Adrenal gland (tissue), 12 donors: ENCODE data around the gene PRX. TPM values are rescaled to one million over a fixed set of nuclear protein-coding genes. Genes with fewer than 3 reads are reported as not detected.
"Not testable (repeated sequence)": the region's sequence is repeated elsewhere in the genome, so short reads cannot be mapped to it uniquely, and the experiment has no call there.

Experiments used
- DNase-seq, 7 donors: peaks; one replicate each; pipeline ENCODE4 v3.0.0-alpha.2; 2019 to 2020
- H3K27ac ChIP-seq, 5 donors: fragments of 200-600 bp; sonication (generic) in 4 of 5; 1 replicate in 3 of 5; 2 replicates in 2 of 5; pipeline versions ENCODE4 v1.5.1 to v1.8.0; 2016 to 2020; ENCODE audit warnings: mild to moderate bottlenecking in 1 of 5
- H3K27me3 ChIP-seq: fragments of 200-600 bp; 2 replicates; pipeline ENCODE4 v1.8.0; 2021
- H3K36me3 ChIP-seq, 2 donors: fragments of 200-600 bp; replicated peaks in 1 of 2; 1 replicate in 1 of 2; 2 replicates in 1 of 2; pipeline versions ENCODE4 v1.5.1 to v1.8.0; 2018 to 2022
- H3K4me1 ChIP-seq, 2 donors: fragments of 200-600 bp; replicated peaks in 1 of 2; 1 replicate in 1 of 2; 2 replicates in 1 of 2; pipeline versions ENCODE4 v1.5.1 to v1.8.0; 2018 to 2021
- H3K4me3 ChIP-seq, 4 donors: fragments of 200-600 bp; sonication (generic) in 3 of 4; one replicate each; pipeline ENCODE4 v1.5.1; 2016 to 2018
- H3K9me3 ChIP-seq, 3 donors: fragments of 200-600 bp; sonication (generic) in 1 of 3; replicated peaks in 1 of 3; 1 replicate in 2 of 3; 2 replicates in 1 of 3; pipeline versions ENCODE4 v1.5.1 to v1.8.0; 2016 to 2021
- POLR2A ChIP-seq, 2 donors: fragments of 450-650 bp; IDR thresholded peaks; one replicate each; pipeline ENCODE4 v1.6.1; 2017; ENCODE audit warnings: antibody characterized with exemption in 2 of 2, mild to moderate bottlenecking in 2 of 2, moderate library complexity in 1 of 2
- WGBS, 4 donors: extraction: QIAGEN DNeasy Blood & Tissue Kit in 2 of 4; methylation state at CpG; one replicate each; pipeline versions ENCODE4 v1.1.5 to v1.1.7; 2013 to 2017; 5-methylcytosine and 5-hydroxymethylcytosine counted together
- intact Hi-C, 2 donors: fragments of 100-400 bp; cut with DNase I; formaldehyde crosslinking; loops; one replicate each; pipeline versions ENCODE4 v1.14.1 to v1.15.0; 2022 to 2023
- polyA plus RNA-seq, 3 donors: library from polyadenylated mRNA; stranded (reverse); fragments of 200-250 nt in 2 of 3; fragments of 350-450 nt in 1 of 3; fragmentation: Illumina TruSeq in 1 of 3; extraction: RNeasy Lipid Tissue Mini Kit (QIAGEN cat#74804) in 1 of 3; gene quantifications; one replicate each; pipeline ENCODE4 v1.2.3, GENCODE V29; 2013 to 2014
- total RNA-seq, 9 donors: library from RNA; depleted of rRNA in 4 of 9; stranded (reverse); fragments of >200 nt in 4 of 9; fragments of 120-200 nt in 1 of 9; fragmentation: NEBNext Ultra II Directional in 1 of 9; extraction: Animal tissue kit (Norgen Biotek cat#: 25700) in 1 of 9; gene quantifications; one replicate each; pipeline versions ENCODE4 v1.1.0 to v1.2.4, GENCODE V29; 2013 to 2023
- TF ChIP-seq, protein P1 (sequence below), 6 experiments: fragments of 450-650 bp in 4 of 6; fragments of 200-600 bp in 2 of 6; sonication (generic) in 1 of 6; IDR thresholded peaks; 1 replicate in 5 of 6; 2 replicates in 1 of 6; pipeline versions ENCODE4 v1.5.1 to v1.8.0; 2016 to 2021; ENCODE audit warnings: antibody characterized with exemption in 6 of 6, mild to moderate bottlenecking in 2 of 6, moderate library complexity in 1 of 6
- donor health status: healthy with polysubstance abuse.
- donor health status: Bipolar disorder and iron deficiency.
- donor health status: DM: yes; HTN: yes; CAD: no.
- donor health status: DM: no; HTN: no; CAD: no.
- donor health status: DM: no; HTN: no; CAD: no.
- donor health status: DM: yes; HTN: yes; CAD: no.

PRX gene
- total and polyA plus RNA-seq, 12 donors = 3.2 to 12.8 (median 7.7) TPM

DNA sequence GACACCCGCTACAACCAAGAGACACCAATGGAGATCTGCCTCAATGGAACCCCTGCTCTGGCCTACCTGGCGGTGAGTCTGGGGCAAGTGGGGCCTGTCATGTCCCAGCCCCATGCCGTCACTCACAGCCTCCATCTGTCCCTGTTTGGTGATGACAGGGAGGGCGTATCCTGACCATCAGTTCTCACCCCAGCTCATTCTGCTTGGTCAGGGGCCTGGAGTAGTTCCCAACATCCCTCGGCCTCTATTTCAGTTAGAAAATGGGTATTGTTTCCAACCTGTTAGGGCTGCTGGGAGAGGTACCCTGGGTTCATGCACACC, 41.4 kb downstream of the PRX start:
- intact Hi-C loops = loop anchor here in 1 of 2 donors (10.0 kb wide), 1 partner anchor 67 kb away; no protein-coding TSS in a partner anchor
- peak in 1 of 7 donors; percentile 16 for DNase-seq
- H3K36me3 ChIP-seq = peaks cover 0 to 94% of the 10 kb centered on the region in 2 donors
- H3K27ac ChIP-seq = no peak overlapping the region
- no peak overlapping the region for H3K4me3 ChIP-seq
- H3K9me3 ChIP-seq = no peaks in the 10 kb centered on the region
- TF ChIP-seq, protein P1, sequence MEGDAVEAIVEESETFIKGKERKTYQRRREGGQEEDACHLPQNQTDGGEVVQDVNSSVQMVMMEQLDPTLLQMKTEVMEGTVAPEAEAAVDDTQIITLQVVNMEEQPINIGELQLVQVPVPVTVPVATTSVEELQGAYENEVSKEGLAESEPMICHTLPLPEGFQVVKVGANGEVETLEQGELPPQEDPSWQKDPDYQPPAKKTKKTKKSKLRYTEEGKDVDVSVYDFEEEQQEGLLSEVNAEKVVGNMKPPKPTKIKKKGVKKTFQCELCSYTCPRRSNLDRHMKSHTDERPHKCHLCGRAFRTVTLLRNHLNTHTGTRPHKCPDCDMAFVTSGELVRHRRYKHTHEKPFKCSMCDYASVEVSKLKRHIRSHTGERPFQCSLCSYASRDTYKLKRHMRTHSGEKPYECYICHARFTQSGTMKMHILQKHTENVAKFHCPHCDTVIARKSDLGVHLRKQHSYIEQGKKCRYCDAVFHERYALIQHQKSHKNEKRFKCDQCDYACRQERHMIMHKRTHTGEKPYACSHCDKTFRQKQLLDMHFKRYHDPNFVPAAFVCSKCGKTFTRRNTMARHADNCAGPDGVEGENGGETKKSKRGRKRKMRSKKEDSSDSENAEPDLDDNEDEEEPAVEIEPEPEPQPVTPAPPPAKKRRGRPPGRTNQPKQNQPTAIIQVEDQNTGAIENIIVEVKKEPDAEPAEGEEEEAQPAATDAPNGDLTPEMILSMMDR (IDR thresholded peaks at IDR 0.05) = no peak
- TF ChIP-seq POLR2A (IDR thresholded peaks at IDR 0.05) = no peak
- no peaks in the 10 kb centered on the region for H3K4me1 ChIP-seq
- WGBS, 4 donors = 80 to 99% (median 95%) methylated on average over 1 to 5 of the region's 5 CpGs; no CpG with 5 or more reads in 1 of the 4 donors
- no peaks in the 10 kb centered on the region for H3K27me3 ChIP-seq

DNA sequence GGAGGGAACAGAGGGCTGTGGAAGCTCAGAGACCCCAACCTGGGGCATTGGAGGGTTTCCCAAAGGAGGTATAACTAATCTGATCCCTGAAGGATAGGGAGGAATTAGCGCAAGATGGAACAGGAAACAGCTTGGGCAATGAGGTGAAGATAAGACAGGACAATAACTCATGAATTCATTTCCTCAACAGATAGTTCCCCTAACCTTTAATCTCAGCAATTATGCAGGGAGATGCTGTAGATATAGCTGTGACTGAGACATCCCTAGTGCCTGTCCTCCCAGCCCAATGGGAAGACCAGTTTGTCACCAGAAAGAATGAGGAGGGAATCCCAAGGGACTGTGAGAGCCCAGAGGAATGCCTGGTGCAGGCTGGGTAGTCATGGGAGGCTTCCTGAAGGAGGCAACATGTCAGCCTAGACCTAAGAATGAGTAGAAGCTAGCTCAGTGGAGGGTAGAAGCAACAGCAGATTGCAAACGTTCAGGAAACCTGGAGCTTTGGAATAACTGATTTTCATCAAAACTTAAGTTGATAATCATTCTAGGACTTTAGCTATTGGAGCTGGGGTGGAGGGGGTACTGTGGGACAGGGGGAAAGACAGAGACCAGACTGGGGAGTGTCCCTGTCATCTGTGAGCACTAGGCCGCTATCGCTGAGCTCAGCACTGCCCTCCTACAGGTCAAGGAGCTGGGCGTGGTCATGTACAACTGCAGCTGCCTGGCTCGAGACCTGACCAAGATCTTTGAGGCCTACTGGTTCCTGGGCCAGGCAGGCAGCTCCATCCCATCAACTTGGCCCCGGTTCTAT, 42.0 kb downstream of the PRX start:
- TF ChIP-seq, protein P1 (IDR thresholded peaks at IDR 0.05) = no peak
- no peak for TF ChIP-seq POLR2A (IDR thresholded peaks at IDR 0.05)
- H3K27me3 ChIP-seq = no peaks in the 10 kb centered on the region
- DNase-seq = no peak
- WGBS, 4 donors = 82 to 91% (median 87%) methylated on average over 2 to 7 of the region's 7 CpGs
- peaks cover 0 to 92% of the 10 kb centered on the region in 2 donors for H3K36me3 ChIP-seq
- no peaks in the 10 kb centered on the region for H3K9me3 ChIP-seq
- intact Hi-C loops = loop anchor here in 1 of 2 donors (10.0 kb wide), 1 partner anchor 66 kb away; no protein-coding TSS in a partner anchor
- H3K27ac ChIP-seq = no peak overlapping the region
- no peak overlapping the region for H3K4me3 ChIP-seq
- peaks cover 0 to 5% of the 10 kb centered on the region in 2 donors for H3K4me1 ChIP-seq

DNA sequence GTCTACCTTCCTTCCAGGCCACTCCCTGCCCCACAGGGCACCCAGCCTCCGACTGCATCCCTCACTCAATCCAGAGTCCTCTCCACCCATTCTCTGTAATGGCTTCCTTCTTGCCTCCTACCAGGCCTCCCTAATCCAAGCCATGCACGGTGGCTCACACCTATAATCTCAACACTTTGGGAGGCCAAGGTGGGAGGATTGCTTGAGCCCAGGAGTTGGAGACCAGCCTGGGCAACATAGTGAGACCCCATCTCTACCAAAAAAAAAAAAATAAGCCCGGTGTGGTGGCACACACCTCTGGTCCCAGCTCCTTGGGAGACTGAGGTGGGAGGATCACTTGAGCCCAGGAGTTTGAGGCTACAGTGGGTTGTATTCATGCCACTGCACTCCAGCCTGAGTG, 42.9 kb downstream of the PRX start:
- peaks cover 0 to 84% of the 10 kb centered on the region in 2 donors for H3K36me3 ChIP-seq
- 93 to 100% (median 96%) methylated on average over 3 of the region's 3 CpGs for WGBS, 4 donors
- not testable (repeated sequence) for H3K27ac ChIP-seq, H3K9me3 ChIP-seq, H3K27me3 ChIP-seq, DNase-seq, H3K4me3 ChIP-seq, H3K4me1 ChIP-seq
- intact Hi-C loops = loop anchor here in 1 of 2 donors (10.0 kb wide), 1 partner anchor 65 kb away; no protein-coding TSS in a partner anchor

DNA sequence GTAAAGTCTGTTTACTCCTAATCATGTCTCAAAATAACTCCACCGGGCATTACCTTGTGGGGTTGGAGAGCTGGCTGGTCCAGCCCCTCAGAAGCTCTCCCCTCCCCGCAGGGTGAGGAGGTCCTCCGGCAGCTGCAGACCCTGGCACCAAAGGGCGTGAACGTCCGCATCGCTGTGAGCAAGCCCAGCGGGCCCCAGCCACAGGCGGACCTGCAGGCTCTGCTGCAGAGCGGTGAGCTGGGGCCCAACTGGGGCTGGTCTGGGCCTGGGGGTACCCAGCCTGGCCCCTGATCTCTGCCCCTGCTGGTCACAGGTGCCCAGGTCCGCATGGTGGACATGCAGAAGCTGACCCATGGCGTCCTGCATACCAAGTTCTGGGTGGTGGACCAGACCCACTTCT, 43.4 kb downstream of the PRX start:
- WGBS, 4 donors = 90 to 100% (median 93%) methylated on average over 1 to 12 of the region's 12 CpGs
- Histone ChIP-seq H3K36me3 (peaks cover 0 to 81% of the 10 kb centered on the region in 2 donors), H3K4me3 (no peak overlapping the region), H3K9me3 (no peaks in the 10 kb centered on the region), H3K27ac (no peak overlapping the region), H3K4me1 (peaks cover 5 to 12% of the 10 kb centered on the region in 2 donors), H3K27me3 (no peaks in the 10 kb centered on the region)
- TF ChIP-seq POLR2A (IDR thresholded peaks at IDR 0.05) = no peak
- TF ChIP-seq, protein P1 (IDR thresholded peaks at IDR 0.05) = no peak
- DNase-seq = no peak
- intact Hi-C loops = loop anchor here in 1 of 2 donors (10.0 kb wide), 1 partner anchor 65 kb away; no protein-coding TSS in a partner anchor
